SH-SY5Y (cell line): ENCODE measurements around the gene SMIM33.

Experiments used
- GATA2 ChIP-seq: IDR thresholded peaks from 2 replicates; pipeline ENCODE4 v1.6.1; 2011; ENCODE audit warnings: mild to moderate bottlenecking, low read depth, low read length
- GATA3 ChIP-seq: IDR thresholded peaks from 2 replicates; pipeline ENCODE4 v1.6.1; 2011; ENCODE audit warnings: low read depth, mild to moderate bottlenecking, low read length, moderate library complexity

DNA sequence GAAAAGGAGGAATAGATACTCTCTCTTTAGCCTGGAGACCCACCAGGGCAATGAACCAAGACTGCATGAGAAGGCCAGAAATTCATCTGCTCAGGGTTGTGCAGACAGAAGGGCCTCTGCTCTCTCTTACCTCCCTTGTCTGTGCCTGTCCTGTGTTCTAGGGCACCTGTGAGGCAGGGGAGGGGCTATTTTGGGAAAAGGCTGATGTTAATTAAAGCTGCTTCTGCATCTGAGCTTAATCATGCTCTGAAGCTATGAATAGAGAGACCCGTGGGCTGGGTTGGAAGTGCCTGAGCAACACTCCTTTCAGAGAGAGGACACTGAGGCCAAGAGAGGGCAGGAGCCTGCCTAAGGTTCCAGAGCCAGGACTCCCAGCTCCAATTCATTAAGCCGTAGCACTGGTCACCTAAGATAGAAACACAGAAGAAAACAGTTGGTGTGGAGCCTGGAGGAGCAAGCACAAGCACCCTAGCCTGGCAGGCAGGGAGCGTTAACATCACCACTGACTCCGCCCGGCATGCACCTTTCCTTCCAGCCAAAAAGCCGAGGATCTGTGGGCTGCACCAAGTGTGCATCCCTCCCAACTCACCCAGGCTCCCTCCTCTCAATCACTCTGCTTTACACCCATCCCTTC is 43.2 kb downstream of the SMIM33 start:
- TF ChIP-seq GATA2 (no peak), GATA3 (no peak)
